SK-N-SH treated with all-trans-retinoic acid at 6 μM for 48 hours (cell line): Measurements from ENCODE around the gene DDA1.

ENCODE experiments used
- BACH2 ChIP-seq: fragments of 250-450 bp; sonication (Bioruptor Pico); IDR thresholded peaks from 2 replicates; pipeline ENCODE4 v1.9.0; 2021; ENCODE audit warnings: mild to moderate bottlenecking, borderline replicate concordance
- CSRNP3 ChIP-seq: fragments of 250-450 bp; sonication (Bioruptor Pico); IDR thresholded peaks from 2 replicates; pipeline ENCODE4 v1.5.1; 2021; ENCODE audit warnings: mild to moderate bottlenecking, moderate library complexity
- PATZ1 ChIP-seq: fragments of 250-450 bp; sonication (Bioruptor Pico); IDR thresholded peaks from 2 replicates; pipeline ENCODE4 v1.8.0; 2020; ENCODE audit warnings: mild to moderate bottlenecking, moderate library complexity, borderline replicate concordance
- ZFP3 ChIP-seq: fragments of 250-450 bp; sonication (Bioruptor Pico); IDR thresholded peaks from 2 replicates; pipeline ENCODE4 v1.5.0; 2020; ENCODE audit warnings: mild to moderate bottlenecking, moderate library complexity
- ZNF565 ChIP-seq: fragments of 450-650 bp; formaldehyde crosslinking; conservative IDR thresholded peaks from 2 replicates; pipeline ENCODE4 v1.5.0; 2020; ENCODE audit warnings: low read depth, mild to moderate bottlenecking, moderate library complexity

GRCh38 chr19:17307876-17308377, 1.4 kb upstream of the DDA1 start:
- TF ChIP-seq ZFP3 (no peak), CSRNP3 (CRISPR knock-in tag) (no peak), BACH2 (no peak), PATZ1 (CRISPR knock-in tag) (no peak), ZNF565 (CRISPR knock-in tag) (no peak)
